Measurements from ENCODE around the gene MRPS6. TPM values are rescaled to one million over a fixed set of nuclear protein-coding genes. Genes with fewer than 3 reads are reported as not detected.
A peak's percentile ranks its signal among the peaks of the same experiment; 100 is the strongest.

MRPS6 gene
- total and polyA plus RNA-seq, 12 donors, result 25.4 to 135 (median 83.6) TPM

GRCh38 chr21:34077888-34078287 lies 4.5 kb downstream of the MRPS6 start:
- intact Hi-C loops (cut with DNase I), result loop anchor here in 1 of 2 donors (5.0 kb wide), 1 partner anchor 49 kb away; no protein-coding TSS in a partner anchor
- Histone ChIP-seq H3K27me3 (no peaks in the 10 kb centered on the region), H3K4me3 (no peak overlapping the region), H3K9me3 (replicated peaks in 1 of 3) (no peaks in the 10 kb centered on the region), H3K36me3 (replicated peaks in 1 of 2) (no peaks in the 10 kb centered on the region), H3K27ac (no peak overlapping the region), H3K4me1 (replicated peaks in 1 of 2) (peaks cover 36 to 74% of the 10 kb centered on the region in 2 donors)
- TF ChIP-seq, protein P1, sequence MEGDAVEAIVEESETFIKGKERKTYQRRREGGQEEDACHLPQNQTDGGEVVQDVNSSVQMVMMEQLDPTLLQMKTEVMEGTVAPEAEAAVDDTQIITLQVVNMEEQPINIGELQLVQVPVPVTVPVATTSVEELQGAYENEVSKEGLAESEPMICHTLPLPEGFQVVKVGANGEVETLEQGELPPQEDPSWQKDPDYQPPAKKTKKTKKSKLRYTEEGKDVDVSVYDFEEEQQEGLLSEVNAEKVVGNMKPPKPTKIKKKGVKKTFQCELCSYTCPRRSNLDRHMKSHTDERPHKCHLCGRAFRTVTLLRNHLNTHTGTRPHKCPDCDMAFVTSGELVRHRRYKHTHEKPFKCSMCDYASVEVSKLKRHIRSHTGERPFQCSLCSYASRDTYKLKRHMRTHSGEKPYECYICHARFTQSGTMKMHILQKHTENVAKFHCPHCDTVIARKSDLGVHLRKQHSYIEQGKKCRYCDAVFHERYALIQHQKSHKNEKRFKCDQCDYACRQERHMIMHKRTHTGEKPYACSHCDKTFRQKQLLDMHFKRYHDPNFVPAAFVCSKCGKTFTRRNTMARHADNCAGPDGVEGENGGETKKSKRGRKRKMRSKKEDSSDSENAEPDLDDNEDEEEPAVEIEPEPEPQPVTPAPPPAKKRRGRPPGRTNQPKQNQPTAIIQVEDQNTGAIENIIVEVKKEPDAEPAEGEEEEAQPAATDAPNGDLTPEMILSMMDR (IDR thresholded peaks at IDR 0.05), result no peak
- TF ChIP-seq POLR2A (IDR thresholded peaks at IDR 0.05), result no peak
- DNase-seq, result no peak
- 78 to 91% (median 81%) methylated on average over 1 of the region's 1 CpG for WGBS, 4 donors

- Histone ChIP-seq H3K4me3 (no peak overlapping the region), H3K36me3 (replicated peaks in 1 of 2) (no peaks in the 10 kb centered on the region), H3K9me3 (replicated peaks in 1 of 3) (no peaks in the 10 kb centered on the region), H3K4me1 (replicated peaks in 1 of 2) (peaks cover 35 to 78% of the 10 kb centered on the region in 2 donors), H3K27ac (peak overlapping the region in 2 of 5 donors; percentile 11 to 31), H3K27me3 (no peaks in the 10 kb centered on the region)
- intact Hi-C loops (cut with DNase I), result loop anchor here in 1 of 2 donors (5.0 kb wide), 1 partner anchor 48 kb away; no protein-coding TSS in a partner anchor
- WGBS, 4 donors, result 30 to 42% (median 35%) methylated on average over 2 of the region's 2 CpGs
- peak in 4 of 7 donors; percentile 41 to 64 (median 47) for DNase-seq
- TF ChIP-seq, protein P1 (IDR thresholded peaks at IDR 0.05), result no peak
- no peak for TF ChIP-seq POLR2A (IDR thresholded peaks at IDR 0.05)
These were observed 5.5 kb downstream of the MRPS6 start for GRCh38 chr21:34078915-34079314.

DNA sequence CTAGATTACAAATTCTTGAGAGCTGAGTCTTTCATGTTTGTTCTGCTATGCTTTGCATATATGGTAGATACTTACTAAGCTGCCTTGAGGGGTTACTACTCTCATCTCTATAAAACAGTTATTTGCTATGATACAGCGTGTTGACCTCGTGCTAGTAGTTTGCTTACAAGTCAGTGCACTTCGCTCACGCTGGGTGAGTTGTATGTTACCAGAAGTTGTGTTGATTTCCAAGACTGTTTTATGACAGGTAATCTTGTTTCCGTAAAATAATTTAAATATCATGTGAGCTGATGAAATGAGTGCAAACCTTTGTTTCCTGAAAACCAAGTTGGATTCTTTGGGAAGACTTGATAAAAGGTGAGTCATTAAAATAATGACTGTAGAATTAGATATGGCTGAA lies 7.3 kb downstream of the MRPS6 start:
- DNase-seq, result no peak
- peaks cover 0 to 8% of the 10 kb centered on the region in 2 donors for H3K36me3 ChIP-seq (replicated peaks in 1 of 2)
- intact Hi-C loops (cut with DNase I), result no loop called here
- H3K9me3 ChIP-seq (replicated peaks in 1 of 3), result no peaks in the 10 kb centered on the region
- 96 to 98% (median 97%) methylated on average over 5 of the region's 5 CpGs for WGBS, 4 donors
- no peak overlapping the region for H3K4me3 ChIP-seq
- H3K27ac ChIP-seq, result no peak overlapping the region
- TF ChIP-seq POLR2A (IDR thresholded peaks at IDR 0.05), result no peak
- TF ChIP-seq, protein P1 (IDR thresholded peaks at IDR 0.05), result no peak
- H3K4me1 ChIP-seq (replicated peaks in 1 of 2), result peaks cover 26 to 63% of the 10 kb centered on the region in 2 donors
- no peaks in the 10 kb centered on the region for H3K27me3 ChIP-seq

GRCh38 chr21:34082769-34083168 lies 9.4 kb downstream of the MRPS6 start:
- H3K36me3 ChIP-seq (replicated peaks in 1 of 2), result peaks cover 0 to 8% of the 10 kb centered on the region in 2 donors
- H3K9me3 ChIP-seq (replicated peaks in 1 of 3), result no peaks in the 10 kb centered on the region
- WGBS, 4 donors, result 81 to 87% (median 85%) methylated on average over 4 of the region's 4 CpGs
- intact Hi-C loops (cut with DNase I), result no loop called here
- no peak for TF ChIP-seq POLR2A (IDR thresholded peaks at IDR 0.05)
- TF ChIP-seq, protein P1 (IDR thresholded peaks at IDR 0.05), result no peak
- no peak for DNase-seq
- H3K27ac ChIP-seq, result no peak overlapping the region
- H3K4me1 ChIP-seq (replicated peaks in 1 of 2), result peaks cover 16 to 42% of the 10 kb centered on the region in 2 donors
- H3K4me3 ChIP-seq, result no peak overlapping the region
- H3K27me3 ChIP-seq, result no peaks in the 10 kb centered on the region
